ENCODE results near the gene SLC25A51.

The SLC25A51 gene, protein sequence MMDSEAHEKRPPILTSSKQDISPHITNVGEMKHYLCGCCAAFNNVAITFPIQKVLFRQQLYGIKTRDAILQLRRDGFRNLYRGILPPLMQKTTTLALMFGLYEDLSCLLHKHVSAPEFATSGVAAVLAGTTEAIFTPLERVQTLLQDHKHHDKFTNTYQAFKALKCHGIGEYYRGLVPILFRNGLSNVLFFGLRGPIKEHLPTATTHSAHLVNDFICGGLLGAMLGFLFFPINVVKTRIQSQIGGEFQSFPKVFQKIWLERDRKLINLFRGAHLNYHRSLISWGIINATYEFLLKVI
- total RNA-seq = 25.0 to 29.8 reads per million in 2 experiments

DNA sequence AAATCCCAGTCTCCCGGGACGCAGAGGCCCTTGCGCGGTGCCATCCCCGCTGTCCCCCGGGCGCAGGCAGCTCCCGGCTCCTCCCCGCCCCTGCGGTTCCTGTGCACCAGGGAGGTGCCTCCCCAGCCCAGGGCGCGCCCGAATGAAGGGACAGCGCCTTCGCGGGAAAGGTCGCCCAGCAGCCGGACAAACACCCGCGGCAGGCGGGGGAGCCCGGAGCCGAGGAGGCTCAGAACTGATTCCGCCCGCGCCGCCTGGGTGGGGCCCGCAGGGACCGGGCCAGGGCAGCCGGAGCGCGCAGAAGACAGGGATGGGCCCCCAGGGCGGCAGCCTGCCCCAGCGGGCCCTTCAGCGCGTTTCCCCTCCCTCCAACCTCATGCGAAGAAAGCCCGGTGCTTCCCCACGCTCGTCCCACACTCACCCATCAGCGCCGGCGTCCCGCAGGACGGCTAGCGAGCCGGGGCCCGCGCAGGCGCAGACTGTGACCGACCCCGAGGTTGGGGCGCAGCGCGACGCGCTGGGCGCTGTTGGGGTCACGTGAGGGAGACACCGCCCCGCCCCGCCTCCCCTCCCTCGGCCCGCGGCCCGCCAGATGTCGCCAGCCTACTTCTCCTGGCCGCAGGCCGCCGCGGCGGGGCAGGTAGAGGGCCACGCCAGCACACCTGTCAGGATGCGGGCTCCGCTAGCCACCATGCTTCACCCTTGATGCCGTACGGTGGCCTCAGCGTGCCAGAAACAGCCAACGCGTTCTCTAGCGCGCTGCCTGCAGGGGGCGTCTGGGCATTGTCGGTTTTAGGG is at the start of gene SLC25A51:
TSS of gene SLC25A51 (minus strand) at position 481 of the 798 bp plus-strand sequence. CDS start 15,577 bp downstream, outside the sequence.
- DNase-seq (ENCODE audit: low read depth) = peak; percentile 93

DNA sequence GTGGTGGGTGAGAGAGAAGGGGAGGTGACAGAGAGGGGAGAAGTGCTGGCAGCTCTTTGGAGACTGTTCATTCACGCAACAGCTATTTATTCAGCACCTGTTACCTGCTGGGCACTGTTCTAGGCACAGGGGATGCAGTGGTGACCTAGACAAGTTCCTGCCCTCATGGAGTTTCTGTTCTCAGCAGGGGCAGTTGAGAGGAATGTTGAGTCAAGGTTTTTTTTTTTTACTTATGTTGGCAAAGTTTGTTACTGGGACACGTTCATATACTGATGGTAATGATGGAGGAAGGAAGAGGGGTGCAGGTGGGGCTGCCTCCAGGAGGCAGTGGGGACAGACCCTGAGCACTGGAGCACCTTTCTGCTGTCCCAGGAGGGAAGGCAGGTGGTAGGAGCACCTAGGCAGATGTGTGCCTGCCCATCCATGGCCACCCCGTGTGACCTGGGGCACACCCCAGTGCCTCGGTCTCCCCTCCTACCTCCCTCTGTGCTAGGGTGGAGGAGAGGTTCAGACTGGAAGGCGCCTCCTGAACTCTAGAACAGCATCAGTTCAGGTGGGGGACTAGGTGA is 49.4 kb upstream of the SLC25A51 start:
- DNase-seq (ENCODE audit: low read depth) = no peak

DNA sequence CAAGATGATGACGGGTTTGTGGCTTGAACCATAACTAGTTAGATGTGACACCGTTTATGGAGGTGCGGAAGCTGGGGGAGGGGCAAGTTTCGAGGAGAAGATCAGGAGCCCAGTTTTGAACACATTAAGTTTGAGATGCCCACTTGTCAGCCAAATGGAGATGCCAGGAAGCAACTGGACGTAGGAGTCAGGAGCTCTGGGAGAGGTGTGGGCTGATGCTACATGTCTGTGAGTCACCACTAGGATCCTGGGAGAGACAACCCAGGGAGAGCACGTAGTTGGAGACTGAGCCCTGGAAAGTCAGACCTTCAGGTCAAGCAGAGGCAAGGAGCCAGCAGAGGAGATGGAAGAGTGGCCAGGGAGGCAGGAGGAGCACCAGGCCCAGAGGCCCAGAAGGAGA is 48.8 kb upstream of the SLC25A51 start:
- DNase-seq (ENCODE audit: low read depth) = no peak

DNA sequence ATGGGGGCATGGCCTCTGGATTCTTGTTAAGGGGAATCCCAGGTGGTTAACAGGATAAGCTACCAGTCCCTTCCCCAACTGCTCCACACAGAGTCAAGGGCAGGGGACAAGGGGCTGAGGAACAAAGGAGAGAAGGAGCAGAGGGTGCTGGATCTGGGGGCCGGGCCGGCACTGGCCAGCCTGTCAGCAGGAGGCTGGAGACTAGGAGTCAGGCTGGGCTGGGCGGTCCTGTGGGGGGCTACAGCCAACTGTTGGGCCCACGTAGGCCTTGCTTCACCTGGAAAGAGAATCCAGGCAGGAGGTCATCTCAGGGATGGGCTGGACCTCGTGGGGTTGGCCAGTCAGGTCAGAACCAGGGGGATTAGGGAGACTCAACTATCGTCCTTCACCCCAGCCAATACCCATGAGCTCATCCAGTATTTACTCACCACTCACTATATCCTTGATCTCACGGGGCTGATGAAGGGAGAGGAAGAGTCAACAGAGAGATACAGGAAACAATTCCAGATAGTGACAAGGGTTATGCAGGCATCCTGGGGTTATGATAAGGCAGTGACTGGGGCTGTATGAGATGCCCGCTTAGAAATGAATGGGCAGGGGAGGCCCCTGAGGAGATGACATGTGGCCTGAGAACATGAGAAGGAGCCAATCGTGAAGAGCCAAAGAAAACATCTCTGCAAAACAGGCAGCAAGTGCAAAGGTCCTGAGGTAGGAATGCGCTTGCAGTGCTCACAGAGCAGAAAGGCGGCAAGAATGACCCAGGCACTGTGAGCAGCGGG is 47.9 kb upstream of the SLC25A51 start:
- DNase-seq (ENCODE audit: low read depth) = no peak

DNA sequence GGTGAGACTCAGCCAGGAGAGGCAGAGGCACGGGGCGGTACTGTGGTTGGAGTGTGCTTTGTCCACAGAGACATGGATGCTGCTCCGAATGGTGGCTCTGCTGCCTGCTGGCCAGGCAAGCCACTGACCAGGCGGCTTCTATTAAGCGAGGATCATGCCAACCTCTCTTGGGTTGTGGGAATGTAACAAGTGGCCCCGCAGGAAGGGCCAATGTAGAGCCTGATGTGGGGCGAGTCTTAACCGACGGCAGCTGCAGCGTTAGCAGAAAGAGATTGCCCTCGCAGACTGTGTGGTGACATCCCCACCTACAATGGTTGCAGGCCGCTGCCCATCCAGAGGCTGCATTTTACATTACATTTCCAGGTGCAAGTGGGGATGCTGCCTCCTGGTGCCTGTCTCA is 46.6 kb upstream of the SLC25A51 start:
- DNase-seq (ENCODE audit: low read depth) = no peak

DNA sequence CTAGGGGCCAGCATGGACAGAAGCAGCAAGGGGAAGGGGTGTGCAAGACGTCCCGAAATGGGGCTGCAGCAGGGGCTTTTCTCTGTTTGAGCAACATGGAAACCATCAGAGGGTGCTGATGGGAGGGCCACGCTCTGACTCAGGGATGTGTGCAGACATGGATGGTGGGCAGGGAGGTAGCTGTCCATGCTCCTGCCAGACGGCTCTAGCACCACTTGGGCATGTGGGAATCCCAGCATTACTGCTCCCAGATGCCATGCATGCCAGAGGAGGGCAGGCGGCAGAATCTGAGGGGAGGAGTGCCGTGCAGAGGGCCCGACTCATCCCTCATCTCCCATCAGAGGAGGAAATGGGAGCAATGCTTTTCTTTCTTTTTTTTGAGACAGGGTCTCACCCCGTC is 45.6 kb upstream of the SLC25A51 start:
- no peak for DNase-seq (ENCODE audit: low read depth)

DNA sequence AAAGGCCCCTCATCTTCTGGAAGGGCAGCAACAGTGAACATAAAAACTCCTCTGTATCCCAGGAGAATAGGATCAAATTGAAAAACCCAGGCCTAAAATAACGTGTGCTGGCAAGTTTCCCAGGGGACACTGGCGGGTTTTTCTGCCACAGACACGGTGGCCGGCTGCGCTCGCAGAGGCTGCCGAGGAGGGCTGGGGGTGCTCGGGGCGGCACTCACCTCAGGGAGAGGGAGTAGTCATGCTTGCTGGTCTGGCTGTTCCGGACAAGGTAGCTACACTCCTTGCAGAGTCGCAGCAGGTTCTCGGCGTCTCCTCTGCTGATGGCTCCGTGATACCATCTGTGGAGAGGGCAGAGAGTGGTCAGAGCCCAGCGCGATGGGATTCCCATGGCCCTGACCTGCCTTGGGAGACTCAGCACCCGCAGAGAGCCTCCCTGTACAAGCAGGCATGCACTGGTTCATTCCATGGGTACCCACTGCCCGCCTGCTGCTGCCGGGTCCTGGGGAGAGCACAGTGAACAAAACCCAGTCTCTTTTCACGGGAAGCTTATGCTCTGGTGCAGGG is 44.6 kb upstream of the SLC25A51 start:
- DNase-seq (ENCODE audit: low read depth) = no peak

DNA sequence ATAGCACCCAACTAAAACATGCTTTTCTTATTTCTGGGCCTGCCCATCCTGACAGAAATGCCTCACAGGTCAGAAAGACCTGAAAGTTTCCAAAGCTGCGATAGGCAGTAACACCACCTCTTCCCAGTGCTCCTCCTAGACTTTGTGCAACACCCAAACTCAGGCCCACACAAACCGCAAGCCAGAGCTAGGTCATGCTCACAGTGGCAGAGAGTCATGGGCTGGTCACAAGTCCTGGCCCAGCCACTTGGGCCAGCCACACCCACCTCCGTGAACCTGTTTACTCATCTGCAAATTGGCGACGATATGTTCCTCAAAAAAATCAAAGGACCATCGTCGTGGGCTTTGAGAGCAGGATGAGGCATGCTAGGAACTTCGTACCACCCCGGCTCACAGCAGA is 44.0 kb upstream of the SLC25A51 start:
- no peak for DNase-seq (ENCODE audit: low read depth)

DNA sequence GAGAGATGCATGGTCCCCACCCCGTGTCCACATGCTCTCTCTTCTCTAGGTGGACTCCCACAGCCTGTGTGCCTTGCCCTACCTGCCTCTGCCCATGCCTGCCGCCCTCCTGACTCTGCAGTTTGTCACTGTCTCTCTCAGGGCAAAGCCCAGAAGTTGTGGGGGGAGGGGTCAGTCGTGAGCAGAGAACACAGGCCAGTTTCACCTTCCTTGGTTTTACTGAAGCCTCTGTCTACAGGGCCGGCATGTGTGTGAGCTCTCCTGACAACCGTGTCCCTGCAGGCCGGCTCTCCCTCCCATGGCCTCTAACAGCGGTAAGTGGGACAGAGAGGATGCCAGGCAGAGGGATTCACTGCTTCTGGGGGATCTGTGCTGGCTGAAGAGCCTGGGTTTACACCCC is 43.5 kb upstream of the SLC25A51 start:
- DNase-seq (ENCODE audit: low read depth) = no peak

DNA sequence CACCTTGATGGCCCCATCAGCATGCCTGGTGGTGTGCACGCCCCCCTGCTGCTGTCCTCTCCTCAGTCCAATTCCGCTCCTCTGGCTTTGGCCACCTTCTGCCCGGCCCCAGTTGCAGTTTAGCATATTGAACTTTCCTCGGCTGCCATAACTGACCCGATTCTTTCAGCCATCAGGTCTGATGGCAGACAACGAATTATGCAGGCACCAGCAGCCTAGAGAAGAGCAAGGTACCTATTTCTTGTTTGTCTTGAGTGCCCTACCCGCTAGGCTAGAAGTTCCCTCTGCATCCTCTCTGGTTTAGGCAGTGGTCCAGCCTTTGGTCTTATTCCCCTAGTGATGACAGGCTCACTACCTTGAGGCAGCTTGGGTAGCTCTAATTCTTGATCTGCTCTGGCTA is 43.0 kb upstream of the SLC25A51 start:
- DNase-seq (ENCODE audit: low read depth) = no peak

DNA sequence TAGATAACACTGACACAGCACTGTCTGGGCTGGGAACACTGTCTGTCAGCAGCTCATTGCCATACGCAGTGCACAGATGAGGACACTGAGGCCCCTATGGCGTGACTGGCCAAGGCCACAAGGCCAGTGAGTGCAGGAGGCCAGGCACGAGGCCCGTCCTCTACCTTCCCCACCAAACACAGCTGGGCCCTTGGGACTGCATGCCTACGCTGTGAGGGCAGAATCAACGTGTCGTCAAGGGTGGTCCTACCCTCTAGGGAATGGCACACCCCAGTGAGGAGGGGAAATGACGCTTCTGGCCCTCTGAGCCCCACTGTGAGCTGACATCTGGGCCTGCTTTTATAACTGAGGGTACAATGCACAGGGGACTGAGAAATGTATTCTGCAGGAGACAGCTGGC is 42.1 kb upstream of the SLC25A51 start:
- DNase-seq (ENCODE audit: low read depth) = no peak

DNA sequence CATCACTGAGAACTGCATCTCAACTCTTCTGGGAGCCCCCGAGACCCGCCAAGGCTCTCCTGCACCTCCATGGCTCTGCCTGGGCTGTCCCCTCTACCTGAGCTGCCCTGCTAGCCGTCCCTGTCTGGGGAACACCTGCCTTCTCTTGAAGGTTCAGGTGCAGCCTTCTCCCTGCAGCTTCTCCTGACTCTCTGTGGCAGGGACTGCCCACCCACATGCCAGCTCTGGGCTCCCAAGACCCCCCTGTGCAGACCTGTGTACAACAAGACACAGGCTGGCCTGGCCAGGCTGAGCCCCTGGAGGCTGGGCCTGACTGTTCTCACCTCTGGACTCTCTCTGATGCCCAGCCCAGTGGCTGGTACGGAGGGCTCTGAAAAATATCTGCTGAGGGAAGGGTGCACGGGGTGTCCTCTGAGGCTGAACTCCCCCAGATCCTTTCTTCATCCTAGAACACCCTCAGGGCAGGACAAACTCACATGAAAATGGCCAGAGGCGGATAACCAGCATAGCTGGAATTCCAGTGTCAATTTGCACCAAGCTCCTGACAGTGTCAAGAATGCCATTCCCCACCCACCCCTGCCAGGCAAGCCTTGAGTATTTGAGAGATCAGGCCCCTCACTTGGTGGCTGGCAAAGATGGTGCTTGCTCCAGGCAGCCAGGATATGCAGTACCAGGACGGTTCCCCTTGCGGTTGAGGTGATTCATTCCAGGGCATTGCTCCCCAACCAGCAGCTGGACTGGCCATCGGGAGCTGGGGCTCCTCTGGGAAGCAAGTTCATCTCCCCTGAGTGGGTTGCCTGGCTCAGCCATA is 40.9 kb upstream of the SLC25A51 start:
- no peak for DNase-seq (ENCODE audit: low read depth)

DNA sequence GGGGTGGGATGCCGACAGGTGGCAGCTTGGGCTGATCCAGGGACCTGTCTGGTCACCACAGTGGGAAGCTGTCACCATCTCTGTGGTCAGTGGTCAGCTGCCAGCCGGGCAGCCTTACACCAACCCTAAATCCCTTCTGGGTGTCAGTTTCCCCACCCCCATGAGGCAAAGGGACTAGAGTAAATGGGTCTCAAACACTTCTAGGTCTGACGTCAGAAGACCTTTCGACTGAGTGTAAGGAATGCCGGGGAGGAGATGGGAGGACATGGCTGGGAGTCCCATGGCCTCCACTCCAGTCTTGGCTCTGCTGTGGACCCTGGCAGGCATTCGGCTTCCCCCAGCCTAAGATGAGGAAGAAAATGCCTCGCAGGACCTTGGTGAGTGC is 40.3 kb upstream of the SLC25A51 start:
- DNase-seq (ENCODE audit: low read depth) = no peak

DNA sequence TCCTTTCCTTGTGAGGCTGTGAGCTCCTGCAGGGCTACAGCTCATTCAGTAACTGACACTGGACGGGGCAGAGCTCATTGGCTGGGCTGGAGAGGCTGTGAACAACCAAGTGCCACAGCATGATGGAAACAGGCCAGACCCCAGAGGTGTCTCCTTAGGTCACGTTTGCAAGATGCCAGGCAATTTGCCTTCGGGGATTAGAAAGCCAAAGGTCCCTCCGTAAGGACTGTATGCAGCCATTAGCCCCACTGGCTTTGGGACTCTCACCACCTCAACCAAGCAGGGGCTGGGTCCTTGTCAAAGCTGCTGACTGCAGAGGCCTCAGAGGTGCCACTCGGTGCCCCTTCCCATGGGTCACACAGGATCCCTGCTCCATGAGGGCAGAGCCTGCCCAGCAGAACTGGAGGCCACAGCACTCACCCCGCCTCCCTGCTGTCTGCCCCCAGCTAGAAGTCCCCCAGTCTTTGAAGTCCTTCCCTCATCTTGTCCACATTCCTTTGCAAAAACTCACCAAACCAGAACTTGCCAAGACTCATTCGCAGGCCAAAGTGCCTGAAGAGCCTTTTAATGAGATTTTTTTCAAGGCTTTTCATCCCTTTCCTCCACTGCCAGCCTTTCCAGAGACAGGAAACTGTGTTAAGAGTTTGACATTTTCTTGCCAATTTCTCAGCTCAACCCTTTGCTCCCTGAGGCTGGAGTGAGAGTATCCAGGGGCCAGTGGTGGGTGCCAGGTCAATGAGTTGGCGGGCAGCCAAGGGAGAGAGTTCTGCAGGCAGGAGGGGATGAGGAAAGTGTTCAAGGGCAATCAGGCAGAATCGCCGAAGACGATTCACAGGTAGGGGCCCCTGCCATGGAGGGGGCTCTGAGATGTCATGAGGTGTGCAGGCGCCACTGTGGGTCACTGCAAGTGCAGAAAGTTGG is 39.7 kb upstream of the SLC25A51 start:
- DNase-seq (ENCODE audit: low read depth) = no peak

DNA sequence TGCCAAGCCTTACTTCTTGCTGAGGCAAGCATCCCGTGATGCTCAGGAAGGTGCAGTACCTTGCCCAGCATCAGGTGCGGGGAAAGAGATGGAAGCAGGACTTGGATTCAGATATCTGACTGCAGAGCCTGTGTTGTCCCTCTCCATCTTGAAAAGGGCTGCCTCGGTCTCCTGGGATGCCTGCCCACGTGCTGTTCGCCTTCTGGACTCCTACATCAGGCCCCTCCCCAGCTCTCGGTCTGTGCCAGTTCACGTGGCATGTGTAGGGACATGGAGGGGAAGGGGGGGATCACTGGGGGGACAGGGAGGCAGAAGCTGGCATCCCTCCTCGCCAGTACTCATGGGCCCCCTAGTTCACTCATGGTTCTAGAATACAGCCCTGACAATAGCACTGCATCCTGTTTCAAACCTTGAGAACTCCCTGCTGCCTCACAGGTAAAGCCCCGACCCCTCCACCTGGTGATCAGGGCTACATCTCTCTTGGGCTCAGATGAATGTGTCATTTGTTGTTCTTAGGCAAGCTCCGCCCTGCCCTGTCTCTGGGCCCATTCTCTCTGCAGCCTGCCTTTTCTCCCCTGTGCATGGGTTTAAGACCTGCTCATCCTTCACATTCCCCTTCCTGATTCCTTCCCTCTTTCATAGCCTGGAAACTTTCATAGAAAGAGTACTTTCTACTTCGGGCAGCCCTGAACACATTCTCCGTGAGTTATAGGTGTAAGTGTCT is 38.9 kb upstream of the SLC25A51 start:
- DNase-seq (ENCODE audit: low read depth) = no peak

DNA sequence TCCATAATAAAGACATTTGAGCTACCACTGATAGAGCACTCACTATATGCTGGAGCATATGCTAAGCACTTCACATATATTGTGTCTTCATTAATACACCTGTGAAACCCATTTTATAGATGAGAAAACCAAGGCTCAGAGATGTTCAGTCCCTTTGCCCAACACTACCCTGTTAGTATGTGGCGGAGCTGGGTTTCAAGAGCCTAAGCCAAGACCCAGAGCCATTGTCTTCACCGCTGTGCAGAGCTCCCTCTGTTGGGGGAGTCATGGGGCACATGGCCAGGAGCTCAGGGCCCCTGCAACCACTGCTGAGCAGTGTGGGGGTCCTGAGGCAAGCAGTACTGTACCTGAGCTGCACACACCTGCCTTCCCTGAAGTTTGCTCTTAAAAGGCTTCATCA is 37.3 kb upstream of the SLC25A51 start:
- no peak for DNase-seq (ENCODE audit: low read depth)

DNA sequence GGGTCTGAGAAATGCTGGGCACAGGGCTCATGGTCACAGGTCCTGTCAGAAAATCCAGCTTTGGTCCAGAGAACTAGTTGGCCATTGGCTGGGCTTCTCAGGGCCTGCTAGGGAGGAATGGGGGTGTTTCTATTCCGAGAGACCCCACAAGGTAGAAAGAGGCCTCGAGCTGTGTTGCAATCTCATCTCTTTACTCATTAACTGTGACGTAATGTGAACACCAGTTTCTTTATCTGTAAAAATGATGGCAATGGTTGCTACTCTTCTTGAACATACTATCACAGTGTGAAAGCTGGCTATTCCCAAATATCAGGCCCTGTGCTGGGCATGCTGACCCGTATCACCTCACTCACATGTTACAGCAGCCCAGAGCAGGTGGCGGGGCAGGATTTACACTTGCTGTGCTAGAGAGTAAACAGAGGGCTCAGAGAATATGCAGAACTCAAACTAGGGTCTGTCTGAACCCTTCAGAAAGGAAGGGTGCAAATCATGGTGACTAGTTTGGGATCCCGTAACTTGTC is 35.7 kb upstream of the SLC25A51 start:
- DNase-seq (ENCODE audit: low read depth) = no peak

DNA sequence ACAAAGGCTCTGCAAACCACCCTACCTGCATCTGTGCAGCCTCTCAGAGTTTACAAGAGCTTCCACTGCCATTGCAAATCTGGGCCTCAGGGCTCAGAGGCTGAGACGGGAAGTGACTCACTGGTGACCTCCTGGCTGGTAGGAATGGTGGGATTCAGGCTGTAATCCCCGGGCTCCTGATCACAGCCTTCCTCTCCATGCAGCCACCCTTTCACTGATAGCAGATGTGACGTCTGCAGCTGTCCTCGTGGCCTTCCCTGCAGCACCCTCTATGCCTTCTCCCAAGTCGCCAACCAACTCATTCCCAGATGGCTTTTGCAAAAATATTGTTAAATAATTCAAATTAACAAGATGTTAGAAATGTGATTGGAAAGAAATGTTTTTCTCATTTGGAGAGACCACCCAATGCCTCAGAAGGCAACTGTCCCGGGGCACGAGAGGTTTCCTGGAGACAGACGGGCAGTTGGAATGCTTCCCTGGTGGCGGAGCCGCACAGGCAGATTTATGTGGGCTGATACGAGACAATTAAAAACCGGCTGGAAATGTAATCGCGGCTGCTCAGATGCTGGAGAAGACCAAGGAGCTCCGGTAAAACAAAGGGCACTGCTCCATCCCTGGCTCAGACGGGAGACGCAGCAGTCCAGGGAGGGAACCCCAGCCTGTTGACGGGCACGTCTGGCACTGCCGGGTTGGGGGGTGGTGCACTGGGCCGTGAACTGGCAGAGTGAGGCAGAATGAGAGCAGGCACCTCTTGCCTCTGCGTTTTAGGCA is 34.4 kb upstream of the SLC25A51 start:
- DNase-seq (ENCODE audit: low read depth) = no peak

Measured in T follicular helper cell (primary cell).